Endothelial cell of umbilical vein (primary cell): Measurements from ENCODE around the gene APBB1. TPM values are rescaled to one million over a fixed set of nuclear protein-coding genes. Genes with fewer than 3 reads are reported as not detected.

Experiments used
- BruUV-seq: library from RNA; stranded (reverse); fragments of 400-500 nt; replicated peaks from 2 replicates; lab custom pipeline; 2021; lab: Mats Ljungman, UMichigan
- CTCF ChIA-PET: fragments of 300-600, 350-600 bp; sonication (Branson Sonifier 250); formaldehyde crosslinking; loops from one replicate; lab custom pipeline; 2021; ENCODE audit warnings: antibody characterized with exemption, inconsistent platforms; lab: Charles Lee
- POLR2A ChIA-PET: fragments of 300-600, 350-600 bp; sonication (Branson Sonifier 250); formaldehyde crosslinking; loops from one replicate; lab custom pipeline; 2021; ENCODE audit warnings: antibody characterized with exemption, inconsistent platforms; lab: Charles Lee
- DNase-seq: peaks from one replicate; pipeline ENCODE4 v3.0.0-alpha.2; 2011; ENCODE audit warnings: low read depth, low spot score
- FAIRE-seq: peaks from 2 replicates; lab custom pipeline; 2011; peaks lifted over from hg19 to GRCh38; lab: Jason Lieb, UNC
- H2AFZ ChIP-seq: 2 replicates; pipeline ENCODE4 v1.6.0; 2012; ENCODE audit warnings: low read depth, low read length, control low read depth, inconsistent platforms
- H3K27ac ChIP-seq: 2 replicates; pipeline ENCODE4 v1.5.1; 2011; ENCODE audit warnings: low read depth, mild to moderate bottlenecking, control low read depth, low read length, moderate library complexity; ENCODE audit not compliant: insufficient read depth
- H3K27me3 ChIP-seq, 2 experiments: 2 replicates each; pipeline versions ENCODE4 v1.6.0 to v1.6.1; 2011; ENCODE audit warnings: low read length in 2 of 2, mixed read lengths in 1 of 2; ENCODE audit not compliant: control insufficient read depth in 2 of 2, insufficient read depth in 2 of 2
- H3K36me3 ChIP-seq, 2 experiments: 2 replicates in 1 of 2; 3 replicates in 1 of 2; pipeline ENCODE4 v1.5.1; 2011; ENCODE audit warnings: low read length in 2 of 2, mild to moderate bottlenecking in 1 of 2, moderate library complexity in 1 of 2; ENCODE audit not compliant: control insufficient read depth in 2 of 2, insufficient read depth in 2 of 2; ENCODE audit errors: extremely low read depth in 1 of 2
- H3K4me1 ChIP-seq: 3 replicates; pipeline ENCODE4 v1.5.1; 2011; ENCODE audit warnings: mild to moderate bottlenecking, low read length; ENCODE audit not compliant: control insufficient read depth, insufficient read depth; ENCODE audit errors: extremely low read depth
- H3K4me2 ChIP-seq: 2 replicates; pipeline ENCODE4 v1.6.1; 2011; ENCODE audit warnings: low read length, control low read depth, mixed read lengths; ENCODE audit not compliant: insufficient read depth
- H3K4me3 ChIP-seq, 3 experiments: fragments of 200-600 bp in 1 of 3; sonication (generic), shearing (Covaris generic) in 1 of 3; replicated peaks in 1 of 3; 2 replicates each; pipeline ENCODE4 v1.5.1; 2011 to 2016; ENCODE audit warnings: control low read depth in 3 of 3, low read length in 3 of 3, mild to moderate bottlenecking in 2 of 3, inconsistent platforms in 1 of 3, low read depth in 1 of 3, moderate library complexity in 1 of 3; ENCODE audit not compliant: insufficient read depth in 1 of 3
- H3K79me2 ChIP-seq: 2 replicates; pipeline ENCODE4 v1.6.0; 2012; ENCODE audit warnings: low read length, inconsistent platforms; ENCODE audit not compliant: control insufficient read depth, insufficient read depth
- H3K9ac ChIP-seq: replicated peaks from 2 replicates; pipeline ENCODE3; 2011; ENCODE audit warnings: low read length, control low read depth; ENCODE audit not compliant: insufficient read depth; ENCODE audit errors: extremely low read depth
- H3K9me1 ChIP-seq: replicated peaks from 3 replicates; pipeline ENCODE4 v1.6.0; 2011; ENCODE audit warnings: mild to moderate bottlenecking, low read length; ENCODE audit not compliant: control insufficient read depth, insufficient read depth; ENCODE audit errors: extremely low read depth
- H3K9me3 ChIP-seq: replicated peaks from 2 replicates; pipeline ENCODE4 v1.5.1; 2012; ENCODE audit warnings: low read length, inconsistent platforms; ENCODE audit not compliant: control insufficient read depth, insufficient read depth
- H4K20me1 ChIP-seq: replicated peaks from 2 replicates; pipeline ENCODE3; 2011; ENCODE audit warnings: mild to moderate bottlenecking, low read length; ENCODE audit not compliant: control insufficient read depth, insufficient read depth; ENCODE audit errors: extremely low read depth
- EZH2 ChIP-seq: IDR thresholded peaks from 2 replicates; pipeline ENCODE4 v1.6.1; 2012; ENCODE audit warnings: borderline replicate concordance, low read depth, mild to moderate bottlenecking, moderate library complexity, low read length, inconsistent platforms; ENCODE audit not compliant: severe bottlenecking
- FOS ChIP-seq: IDR thresholded peaks from 2 replicates; pipeline ENCODE4 v1.6.1; 2011; ENCODE audit warnings: mild to moderate bottlenecking, low read length, moderate library complexity, borderline replicate concordance; ENCODE audit not compliant: insufficient read depth
- GATA2 ChIP-seq: IDR thresholded peaks from 2 replicates; pipeline ENCODE4 v1.7.0; 2011; ENCODE audit warnings: low read depth, mild to moderate bottlenecking, moderate library complexity, mixed read lengths, low read length; ENCODE audit not compliant: insufficient read length, insufficient read depth
- JUN ChIP-seq: IDR thresholded peaks from 2 replicates; pipeline ENCODE4 v1.6.1; 2011; ENCODE audit warnings: borderline replicate concordance, low read depth; ENCODE audit not compliant: insufficient read length, insufficient read depth
- POLR2A ChIP-seq: IDR thresholded peaks from 2 replicates; pipeline ENCODE4 v1.6.1; 2012; ENCODE audit warnings: low read depth, mild to moderate bottlenecking, control low read depth, low read length
- POLR2AphosphoS5 ChIP-seq: IDR thresholded peaks from 2 replicates; pipeline ENCODE4 v1.6.1; 2012; ENCODE audit warnings: low read depth, mild to moderate bottlenecking, control low read depth, low read length, moderate library complexity; ENCODE audit not compliant: insufficient read depth
- dilution Hi-C: fragments of 300-500 bp; cut with MboI; formaldehyde crosslinking; loops from one replicate; pipeline ENCODE4 v1.15.0; 2019; ENCODE audit warnings: low sequenced_read_pairs; ENCODE audit not compliant: extremely low pct_ligation_motif_present
- intact Hi-C: fragments of 100-400 bp; cut with micrococcal nuclease; formaldehyde crosslinking; loops from one replicate; pipeline ENCODE4 v1.10.0; 2022
- polyA plus RNA-seq, 4 experiments: library from polyadenylated mRNA; depleted of rRNA in 3 of 4; stranded (reverse) in 3 of 4; unstranded in 1 of 4; fragments of >200 nt; gene quantifications; 2 replicates each; pipeline versions ENCODE4 v1.2.1 to v1.2.3, GENCODE V29; 2011 to 2012; ENCODE audit warnings: missing spikeins in 1 of 4
- total RNA-seq: library from RNA; stranded (reverse); gene quantifications from 2 replicates; pipeline ENCODE4 v1.2.3, GENCODE V29; 2021

APBB1 gene
- total and polyA plus RNA-seq, 2 donors (not counting 3 experiments of a cell fraction or from before 2014, with no cell fraction given): 48.0 to 63.5 TPM

GRCh38 chr11:6400431-6401345 is 18.2 kb downstream of the APBB1 start:
- Histone ChIP-seq H4K20me1 (no peaks in the 10 kb centered on the region), H3K9me1 (no peaks in the 10 kb centered on the region), H3K9me3 (no peaks in the 10 kb centered on the region), H3K27ac (no peak overlapping the region), H3K36me3 (peaks cover 2 to 9% of the 10 kb centered on the region in 2 experiments), H3K4me1 (no peaks in the 10 kb centered on the region), H3K27me3 (no peaks in the 10 kb centered on the region), H3K4me2 (no peak overlapping the region), H3K79me2 (no peaks in the 10 kb centered on the region), H3K9ac (no peak overlapping the region), H3K4me3 (no peak overlapping the region), H2AFZ (no peak overlapping the region)
- no peak for TF ChIP-seq POLR2A
- DNase-seq (no peak), FAIRE-seq (no peak)
- ChIA-PET POLR2A (no interaction called here), CTCF (interaction anchor here (0.9 to 3.2 kb wide), 5 partner anchors 8 to 43 kb away, joined by 3 to 14 read pairs (median 8); partner anchors contain the start of gene SMPD1)
- intact Hi-C loops: no loop called here
- BruUV-seq: no TSS peak
- dilution Hi-C loops: no loop called here

- no peaks in the 10 kb centered on the region for H3K9me3 ChIP-seq
- no peak overlapping the region for H2AFZ ChIP-seq
- intact Hi-C loops (no loop called here), dilution Hi-C loops (no loop called here)
- TF ChIP-seq POLR2AphosphoS5 (no peak), POLR2A (no peak), FOS (no peak), EZH2 (no peak), JUN (no peak), GATA2 (no peak)
- no peak overlapping the region for H3K4me3 ChIP-seq
- H3K27me3 ChIP-seq: no peaks in the 10 kb centered on the region
- BruUV-seq: no TSS peak
- H4K20me1 ChIP-seq: no peaks in the 10 kb centered on the region
- no peaks in the 10 kb centered on the region for H3K9me1 ChIP-seq
- peaks cover 0 to 13% of the 10 kb centered on the region in 2 experiments for H3K36me3 ChIP-seq
- H3K4me2 ChIP-seq: no peak overlapping the region
- CTCF ChIA-PET: interaction anchor here (2.4 to 3.2 kb wide), 2 partner anchors 18 to 46 kb away, joined by 7 to 14 read pairs; no protein-coding TSS in a partner anchor
- POLR2A ChIA-PET: no interaction called here
- no peak overlapping the region for H3K9ac ChIP-seq
- no peak overlapping the region for H3K27ac ChIP-seq
- H3K79me2 ChIP-seq: no peaks in the 10 kb centered on the region
- FAIRE-seq (no peak), DNase-seq (no peak)
- no peaks in the 10 kb centered on the region for H3K4me1 ChIP-seq
Measured at GRCh38 chr11:6397636-6398035, 21.3 kb downstream of the APBB1 start.
